Measurements from ENCODE around the gene TAGLN. TPM values are rescaled to one million over a fixed set of nuclear protein-coding genes. Genes with fewer than 3 reads are reported as not detected.

Gene TAGLN
- total and polyA plus RNA-seq, 10 donors = 117 to 1,088 (median 350) TPM

GRCh38 chr11:117170210-117170609 lies 29.0 kb upstream of the TAGLN start:
- no peak overlapping the region for H3K4me3 ChIP-seq
- intact Hi-C loops (cut with DNase I; ENCODE audit: low total_unique reads) = no loop called here
- H3K4me1 ChIP-seq = peaks cover 0 to 18% (median 3%) of the 10 kb centered on the region in 6 donors

GRCh38 chr11:117171007-117171403 lies 28.2 kb upstream of the TAGLN start:
- WGBS, 5 donors = 85 to 98% (median 96%) methylated on average over 2 of the region's 2 CpGs
- Histone ChIP-seq H3K4me3 (no peak overlapping the region), H3K36me3 (peaks cover 0 to 61% (median 38%) of the 10 kb centered on the region in 6 donors), H3K27me3 (replicated peaks in 1 of 7) (no peaks in the 10 kb centered on the region), H3K27ac (no peak overlapping the region), H3K4me1 (peaks cover 0 to 18% (median 3%) of the 10 kb centered on the region in 6 donors), H3K9me3 (no peaks in the 10 kb centered on the region)
- DNase-seq = no peak
- intact Hi-C loops (cut with DNase I; ENCODE audit: low total_unique reads) = no loop called here
- TF ChIP-seq CTCF (IDR thresholded peaks at IDR 0.05 in 8 of 11, conservative IDR thresholded peaks at IDR 0.05 in 3 of 11) (no peak), POLR2A (IDR thresholded peaks at IDR 0.05) (no peak), POLR2AphosphoS5 (IDR thresholded peaks at IDR 0.05) (no peak)

More at GRCh38 chr11:117170210-117170609, 29.0 kb upstream of the TAGLN start:
- no peaks in the 10 kb centered on the region for H3K9me3 ChIP-seq
- DNase-seq = no peak
- H3K36me3 ChIP-seq = peaks cover 0 to 69% (median 46%) of the 10 kb centered on the region in 6 donors
- H3K27ac ChIP-seq = peak overlapping the region in 2 of 8 donors; percentile 18 to 28
- 79 to 89% (median 86%) methylated on average over 9 of the region's 9 CpGs for WGBS, 5 donors
- TF ChIP-seq POLR2AphosphoS5 (IDR thresholded peaks at IDR 0.05) = peak in 1 of 3 donors; percentile 35
- no peak for TF ChIP-seq POLR2A (IDR thresholded peaks at IDR 0.05)
- no peak for TF ChIP-seq CTCF (IDR thresholded peaks at IDR 0.05 in 8 of 11, conservative IDR thresholded peaks at IDR 0.05 in 3 of 11)
- no peaks in the 10 kb centered on the region for H3K27me3 ChIP-seq (replicated peaks in 1 of 7)

GRCh38 chr11:117171404-117172061 lies 27.6 kb upstream of the TAGLN start:
- 88 to 97% (median 89%) methylated on average over 14 of the region's 14 CpGs for WGBS, 5 donors
- Histone ChIP-seq H3K4me1 (peaks cover 0 to 18% (median 3%) of the 10 kb centered on the region in 6 donors), H3K27ac (peak overlapping the region in 2 of 8 donors; percentile 32 to 41), H3K9me3 (no peaks in the 10 kb centered on the region), H3K27me3 (replicated peaks in 1 of 7) (no peaks in the 10 kb centered on the region), H3K36me3 (peaks cover 0 to 56% (median 33%) of the 10 kb centered on the region in 6 donors), H3K4me3 (no peak overlapping the region)
- TF ChIP-seq POLR2A (IDR thresholded peaks at IDR 0.05) (no peak), POLR2AphosphoS5 (IDR thresholded peaks at IDR 0.05) (peak in 2 of 3 donors; percentile 9 to 17)
- no peak for DNase-seq
- intact Hi-C loops (cut with DNase I; ENCODE audit: low total_unique reads) = no loop called here

- H3K4me1 ChIP-seq = peaks cover 0 to 22% (median 7%) of the 10 kb centered on the region in 6 donors
- WGBS, 5 donors = 77 to 86% (median 84%) methylated on average over 14 of the region's 14 CpGs
- H3K27ac ChIP-seq = peak overlapping the region in 5 of 8 donors; percentile 11 to 62 (median 30)
- intact Hi-C loops (cut with DNase I; ENCODE audit: low total_unique reads) = no loop called here
- H3K36me3 ChIP-seq = peaks cover 0 to 42% (median 20%) of the 10 kb centered on the region in 6 donors
- H3K4me3 ChIP-seq = no peak overlapping the region
- H3K27me3 ChIP-seq (replicated peaks in 1 of 7) = no peaks in the 10 kb centered on the region
- no peak for DNase-seq
- H3K9me3 ChIP-seq = no peaks in the 10 kb centered on the region
- no peak for TF ChIP-seq POLR2A (IDR thresholded peaks at IDR 0.05)
- no peak for TF ChIP-seq CTCF (IDR thresholded peaks at IDR 0.05 in 8 of 11, conservative IDR thresholded peaks at IDR 0.05 in 3 of 11)
- peak in 1 of 3 donors; percentile 7 for TF ChIP-seq POLR2AphosphoS5 (IDR thresholded peaks at IDR 0.05)
Observed at GRCh38 chr11:117172724-117173421, 26.3 kb upstream of the TAGLN start.
